ENCODE results near the gene GNB5. TPM values are rescaled to one million over a fixed set of nuclear protein-coding genes. Genes with fewer than 3 reads are reported as not detected.
A peak's percentile ranks its signal among the peaks of the same experiment; 100 is the strongest.

Gene GNB5
- total RNA-seq, 1 experiment from 2014 or later: 29.8 TPM

- no peak for DNase-seq
- WGBS (ENCODE audit: extremely low coverage, insufficient read length, low lambda C conversion rate): no CpG with 5 or more reads among the region's 31 CpGs
- no peak overlapping the region for H2BK5ac ChIP-seq (ENCODE audit: insufficient read length, low read length)
- H3K9me3 ChIP-seq (ENCODE audit: control insufficient read depth, low read depth, low read length): no peaks in the 10 kb centered on the region
- no peak overlapping the region for H4K91ac ChIP-seq (ENCODE audit: insufficient read length, low read depth, low read length)
- Mint-ChIP-seq H3K4me1 (peaks cover 25 to 28% of the 10 kb centered on the region in 2 experiments), H3K36me3 (ENCODE audit: insufficient read depth in 1 of 3, low read depth in 3 of 3) (no peaks in the 10 kb centered on the region; a peak in 1 of 7 replicates), H3K27me3 (ENCODE audit: low read depth) (peaks cover 18% of the 10 kb centered on the region), H3K9me3 (no peaks in the 10 kb centered on the region), H3K4me3 (peak overlapping the region; percentile 85 to 92), H3K27ac (no peak overlapping the region; a peak in 2 of 7 replicates)
- no peaks in the 10 kb centered on the region for H3K79me1 ChIP-seq (ENCODE audit: insufficient read depth, low read depth, low read length, poor library complexity, severe bottlenecking)
- no peak overlapping the region for H2BK120ac ChIP-seq (ENCODE audit: low read depth, low read length, poor library complexity, severe bottlenecking)
- H3T11ph ChIP-seq (ENCODE audit: low read length): no peak overlapping the region
- peak overlapping the region; percentile 72 for H3K14ac ChIP-seq (ENCODE audit: insufficient read depth, low read length)
- no peak overlapping the region for H2BK20ac ChIP-seq (ENCODE audit: low read depth, low read length, poor library complexity, severe bottlenecking)
- no peak overlapping the region for H2BK12ac ChIP-seq (ENCODE audit: insufficient read length, low read depth, low read length)
- H3K9ac ChIP-seq (ENCODE audit: extremely low read depth, insufficient read length, low read length): peak overlapping the region; percentile 39
- H4K8ac ChIP-seq (replicated peaks; ENCODE audit: insufficient read length, low read depth, low read length): no peak overlapping the region
- no peak overlapping the region for H2AFZ ChIP-seq (ENCODE audit: low read length)
- no peak overlapping the region for H3K56ac ChIP-seq (ENCODE audit: insufficient read length, low read depth, low read length)
- H3K27ac ChIP-seq (ENCODE audit: insufficient read length, low read depth, low read length): no peak overlapping the region
- H3K23me2 ChIP-seq (ENCODE audit: insufficient read length, low read depth, low read length, poor library complexity, severe bottlenecking): peaks cover 12% of the 10 kb centered on the region
- TF ChIP-seq, protein P1, sequence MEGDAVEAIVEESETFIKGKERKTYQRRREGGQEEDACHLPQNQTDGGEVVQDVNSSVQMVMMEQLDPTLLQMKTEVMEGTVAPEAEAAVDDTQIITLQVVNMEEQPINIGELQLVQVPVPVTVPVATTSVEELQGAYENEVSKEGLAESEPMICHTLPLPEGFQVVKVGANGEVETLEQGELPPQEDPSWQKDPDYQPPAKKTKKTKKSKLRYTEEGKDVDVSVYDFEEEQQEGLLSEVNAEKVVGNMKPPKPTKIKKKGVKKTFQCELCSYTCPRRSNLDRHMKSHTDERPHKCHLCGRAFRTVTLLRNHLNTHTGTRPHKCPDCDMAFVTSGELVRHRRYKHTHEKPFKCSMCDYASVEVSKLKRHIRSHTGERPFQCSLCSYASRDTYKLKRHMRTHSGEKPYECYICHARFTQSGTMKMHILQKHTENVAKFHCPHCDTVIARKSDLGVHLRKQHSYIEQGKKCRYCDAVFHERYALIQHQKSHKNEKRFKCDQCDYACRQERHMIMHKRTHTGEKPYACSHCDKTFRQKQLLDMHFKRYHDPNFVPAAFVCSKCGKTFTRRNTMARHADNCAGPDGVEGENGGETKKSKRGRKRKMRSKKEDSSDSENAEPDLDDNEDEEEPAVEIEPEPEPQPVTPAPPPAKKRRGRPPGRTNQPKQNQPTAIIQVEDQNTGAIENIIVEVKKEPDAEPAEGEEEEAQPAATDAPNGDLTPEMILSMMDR (conservative IDR thresholded peaks at IDR 0.05): no peak
- no peak overlapping the region for H3K4ac ChIP-seq (ENCODE audit: low read depth, low read length)
- 0 out of 2 replicates have a peak, but pooled peaks cover 2% of the 10 kb centered on the region for H3K79me2 ChIP-seq (ENCODE audit: insufficient read depth, low read length)
- peaks cover 4% of the 10 kb centered on the region; the same call in 1 of the 2 replicates for H3K4me1 ChIP-seq (ENCODE audit: insufficient read depth, low read length)
- peak overlapping the region; percentile 41 for H3K18ac ChIP-seq (ENCODE audit: insufficient read length, low read depth, low read length)
- H2AK5ac ChIP-seq (ENCODE audit: insufficient read length, low read length): no peak overlapping the region
- no peak overlapping the region for H4K5ac ChIP-seq (ENCODE audit: insufficient read length, low read depth, low read length)
- no peak overlapping the region for H2BK15ac ChIP-seq (ENCODE audit: low read depth, low read length)
- no peaks in the 10 kb centered on the region for H4K20me1 ChIP-seq (ENCODE audit: control insufficient read depth, insufficient read depth, insufficient read length)
- H3K23ac ChIP-seq (ENCODE audit: insufficient read length, low read depth, low read length): no peak overlapping the region
- H3K27me3 ChIP-seq (ENCODE audit: insufficient read depth, low read length): no peaks in the 10 kb centered on the region; the same call in 1 of the 2 replicates
- peak overlapping the region; percentile 72 for H3K4me2 ChIP-seq (ENCODE audit: insufficient read depth, insufficient read length, low read length)
Observed at GRCh38 chr15:52180196-52180835, 10.9 kb downstream of the GNB5 start.

Measured in H9 (cell line).